Tibial nerve (tissue), 4 donors: ENCODE measurements around the gene NEDD4L. TPM values are rescaled to one million over a fixed set of nuclear protein-coding genes. Genes with fewer than 3 reads are reported as not detected.

Source experiments
- DNase-seq, 2 donors: peaks; one replicate each; pipeline ENCODE4 v3.0.0-alpha.2; 2019; ENCODE audit warnings: low spot score in 2 of 2
- H3K27ac ChIP-seq, 4 donors: fragments of 200-600 bp; sonication (generic) in 3 of 4; one replicate each; pipeline ENCODE4 v1.5.1; 2017 to 2019; ENCODE audit warnings: mild to moderate bottlenecking in 1 of 4
- H3K27me3 ChIP-seq, 2 donors: fragments of 200-600 bp; sonication (generic) in 1 of 2; one replicate each; pipeline versions ENCODE4 v1.5.1 to v1.6.0; 2017 to 2019
- H3K36me3 ChIP-seq, 3 donors: fragments of 200-600 bp; sonication (generic); one replicate each; pipeline ENCODE4 v1.5.1; 2018 to 2019
- H3K4me1 ChIP-seq, 4 donors: fragments of 200-600 bp; sonication (generic) in 3 of 4; one replicate each; pipeline ENCODE4 v1.5.1; 2017 to 2019
- H3K4me3 ChIP-seq, 4 donors: fragments of 200-600 bp; sonication (generic) in 3 of 4; one replicate each; pipeline ENCODE4 v1.5.1; 2017 to 2019; ENCODE audit warnings: mild to moderate bottlenecking in 1 of 4, moderate library complexity in 1 of 4
- H3K9me3 ChIP-seq, 4 donors: fragments of 200-600 bp; sonication (generic) in 3 of 4; one replicate each; pipeline ENCODE4 v1.5.1; 2017 to 2019
- EP300 ChIP-seq, 2 donors: sonication (generic); formaldehyde crosslinking; IDR thresholded peaks; one replicate each; pipeline ENCODE4 v1.6.1; 2017; ENCODE audit warnings: antibody characterized with exemption in 2 of 2, mild to moderate bottlenecking in 1 of 2
- POLR2A ChIP-seq, 2 donors: fragments of 450-650 bp; IDR thresholded peaks; one replicate each; pipeline ENCODE4 v1.6.1; 2017; ENCODE audit warnings: antibody characterized with exemption in 2 of 2, mild to moderate bottlenecking in 2 of 2, moderate library complexity in 2 of 2
- WGBS, 2 donors: methylation state at CpG; one replicate each; pipeline ENCODE4 v1.1.5; 2018; 5-methylcytosine and 5-hydroxymethylcytosine counted together
- total RNA-seq, 4 donors: library from RNA; depleted of rRNA; stranded (reverse); fragments of >200 nt; gene quantifications; one replicate each; pipeline ENCODE4 v1.1.0, GENCODE V29; 2016
- TF ChIP-seq, protein P1 (sequence below), 5 experiments: fragments of 200-600 bp in 3 of 5; fragments of 450-650 bp in 2 of 5; sonication (generic) in 3 of 5; IDR thresholded peaks; one replicate each; pipeline ENCODE4 v1.5.1; 2016 to 2019; ENCODE audit warnings: antibody characterized with exemption in 5 of 5, mild to moderate bottlenecking in 3 of 5, moderate library complexity in 2 of 5

Gene NEDD4L
- total RNA-seq, 4 donors from 2014 or later, result 15.3 to 59.9 (median 26.8) TPM

DNA sequence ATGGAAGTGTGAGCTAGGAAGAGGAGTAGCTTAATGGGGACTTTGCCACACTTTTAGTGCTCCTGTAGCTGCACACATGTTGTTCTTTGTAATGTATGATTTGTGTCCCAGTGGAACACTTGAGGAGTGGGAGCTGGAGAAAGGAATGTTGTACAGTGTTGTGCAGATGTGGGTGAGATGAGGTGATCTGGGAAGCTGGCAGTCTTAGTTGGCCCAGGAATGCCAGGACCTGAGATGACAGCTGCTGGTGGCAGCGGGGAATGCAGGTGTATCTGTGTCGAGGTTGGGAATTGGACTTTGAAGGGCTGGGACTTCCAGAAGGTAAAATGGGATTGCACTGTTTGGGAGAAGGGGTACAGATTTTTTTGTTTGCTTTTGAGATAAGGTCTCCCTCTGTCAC, 23.6 kb downstream of the NEDD4L start:
- H3K36me3 ChIP-seq, result no peaks in the 10 kb centered on the region
- 93 to 98% methylated on average over 2 of the region's 2 CpGs for WGBS, 2 donors
- TF ChIP-seq, protein P1, sequence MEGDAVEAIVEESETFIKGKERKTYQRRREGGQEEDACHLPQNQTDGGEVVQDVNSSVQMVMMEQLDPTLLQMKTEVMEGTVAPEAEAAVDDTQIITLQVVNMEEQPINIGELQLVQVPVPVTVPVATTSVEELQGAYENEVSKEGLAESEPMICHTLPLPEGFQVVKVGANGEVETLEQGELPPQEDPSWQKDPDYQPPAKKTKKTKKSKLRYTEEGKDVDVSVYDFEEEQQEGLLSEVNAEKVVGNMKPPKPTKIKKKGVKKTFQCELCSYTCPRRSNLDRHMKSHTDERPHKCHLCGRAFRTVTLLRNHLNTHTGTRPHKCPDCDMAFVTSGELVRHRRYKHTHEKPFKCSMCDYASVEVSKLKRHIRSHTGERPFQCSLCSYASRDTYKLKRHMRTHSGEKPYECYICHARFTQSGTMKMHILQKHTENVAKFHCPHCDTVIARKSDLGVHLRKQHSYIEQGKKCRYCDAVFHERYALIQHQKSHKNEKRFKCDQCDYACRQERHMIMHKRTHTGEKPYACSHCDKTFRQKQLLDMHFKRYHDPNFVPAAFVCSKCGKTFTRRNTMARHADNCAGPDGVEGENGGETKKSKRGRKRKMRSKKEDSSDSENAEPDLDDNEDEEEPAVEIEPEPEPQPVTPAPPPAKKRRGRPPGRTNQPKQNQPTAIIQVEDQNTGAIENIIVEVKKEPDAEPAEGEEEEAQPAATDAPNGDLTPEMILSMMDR (IDR thresholded peaks at IDR 0.05), result no peak
- TF ChIP-seq EP300 (IDR thresholded peaks at IDR 0.05), result no peak
- TF ChIP-seq POLR2A (IDR thresholded peaks at IDR 0.05), result no peak
- DNase-seq, result no peak
- H3K27ac ChIP-seq, result no peak overlapping the region
- H3K27me3 ChIP-seq, result no peaks in the 10 kb centered on the region
- no peaks in the 10 kb centered on the region for H3K4me1 ChIP-seq
- H3K4me3 ChIP-seq, result no peak overlapping the region
- no peaks in the 10 kb centered on the region for H3K9me3 ChIP-seq

- no peaks in the 10 kb centered on the region for H3K36me3 ChIP-seq
- TF ChIP-seq EP300 (IDR thresholded peaks at IDR 0.05), result no peak
- TF ChIP-seq, protein P1 (IDR thresholded peaks at IDR 0.05), result no peak
- no peak for TF ChIP-seq POLR2A (IDR thresholded peaks at IDR 0.05)
- H3K27ac ChIP-seq, result no peak overlapping the region
- H3K9me3 ChIP-seq, result no peaks in the 10 kb centered on the region
- no peaks in the 10 kb centered on the region for H3K4me1 ChIP-seq
- no peak overlapping the region for H3K4me3 ChIP-seq
- DNase-seq, result no peak
- no peaks in the 10 kb centered on the region for H3K27me3 ChIP-seq
Measured at GRCh38 chr18:58069099-58069498, 25.1 kb downstream of the NEDD4L start.

- Histone ChIP-seq H3K4me1 (no peaks in the 10 kb centered on the region), H3K27ac (no peak overlapping the region), H3K4me3 (no peak overlapping the region), H3K27me3 (no peaks in the 10 kb centered on the region), H3K9me3 (no peaks in the 10 kb centered on the region), H3K36me3 (no peaks in the 10 kb centered on the region)
- WGBS, 2 donors, result 60 to 61% methylated on average over 3 of the region's 3 CpGs
- no peak for DNase-seq
- TF ChIP-seq EP300 (IDR thresholded peaks at IDR 0.05) (no peak), POLR2A (IDR thresholded peaks at IDR 0.05) (no peak)
- TF ChIP-seq, protein P1 (IDR thresholded peaks at IDR 0.05), result no peak
Measured at GRCh38 chr18:58069721-58070292, 25.8 kb downstream of the NEDD4L start.

DNA sequence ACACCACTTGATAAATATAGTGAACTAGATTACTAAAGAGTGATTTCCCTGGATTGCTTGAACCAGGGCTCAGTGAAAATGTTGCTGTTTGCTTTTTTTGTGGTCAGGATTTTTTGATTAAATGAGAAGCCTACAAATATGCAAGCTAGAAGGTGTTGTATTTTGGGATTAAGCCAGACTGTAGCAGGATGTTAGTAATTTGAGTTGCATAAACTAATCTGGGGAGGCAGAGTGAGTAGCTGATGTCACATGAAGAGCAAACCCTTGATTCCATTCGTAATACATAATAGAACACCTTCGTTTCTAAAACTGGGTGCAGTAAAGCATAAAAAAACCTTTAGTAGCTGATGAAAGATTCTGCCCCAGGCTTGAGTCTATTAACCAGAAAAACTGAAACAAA, 32.0 kb downstream of the NEDD4L start:
- H3K27me3 ChIP-seq, result no peaks in the 10 kb centered on the region
- H3K4me3 ChIP-seq, result no peak overlapping the region
- no peaks in the 10 kb centered on the region for H3K4me1 ChIP-seq
- DNase-seq, result no peak
- no peaks in the 10 kb centered on the region for H3K36me3 ChIP-seq
- no peak overlapping the region for H3K27ac ChIP-seq
- no peak for TF ChIP-seq POLR2A (IDR thresholded peaks at IDR 0.05)
- TF ChIP-seq, protein P1 (IDR thresholded peaks at IDR 0.05), result no peak
- TF ChIP-seq EP300 (IDR thresholded peaks at IDR 0.05), result no peak
- 85 to 86% methylated on average over 2 of the region's 2 CpGs for WGBS, 2 donors
- no peaks in the 10 kb centered on the region for H3K9me3 ChIP-seq

GRCh38 chr18:58077329-58077728, 33.3 kb downstream of the NEDD4L start:
- no peak for DNase-seq
- no peak for TF ChIP-seq EP300 (IDR thresholded peaks at IDR 0.05)
- TF ChIP-seq, protein P1 (IDR thresholded peaks at IDR 0.05), result no peak
- no peak for TF ChIP-seq POLR2A (IDR thresholded peaks at IDR 0.05)

More at GRCh38 chr18:58077329-58077728, 33.3 kb downstream of the NEDD4L start:
- Histone ChIP-seq H3K9me3 (no peaks in the 10 kb centered on the region), H3K4me1 (no peaks in the 10 kb centered on the region), H3K27ac (no peak overlapping the region), H3K36me3 (no peaks in the 10 kb centered on the region), H3K27me3 (no peaks in the 10 kb centered on the region), H3K4me3 (no peak overlapping the region)
- WGBS, 2 donors, result 72 to 76% methylated on average over 9 of the region's 9 CpGs
